ENCODE data around the gene FECH. TPM values are rescaled to one million over a fixed set of nuclear protein-coding genes. Genes with fewer than 3 reads are reported as not detected.
A peak's percentile ranks its signal among the peaks of the same experiment; 100 is the strongest.

FECH gene
- total and polyA plus RNA-seq, 9 of the 15 experiments (the other 6 are each of a cell fraction or from before 2014, with no cell fraction given): 19.8 to 170 (median 56.8) TPM

- peak overlapping the region; percentile 81 for H3K27ac ChIP-seq (ENCODE audit: extremely low read depth, low read depth, low read length)
- H2AFZ ChIP-seq (ENCODE audit: low read depth, low read length): no peak overlapping the region
- peaks cover 58% of the 10 kb centered on the region for H3K79me2 ChIP-seq (ENCODE audit: control insufficient read depth, insufficient read depth, low read length)
- ChIA-PET POLR2A (interaction anchor here (0.6 to 2.1 kb wide), 4 partner anchors 9 to 192 kb away, joined by 3 to 7 read pairs (median 4); no protein-coding TSS in a partner anchor), CTCF (ENCODE audit: low intra/inter-chr PET ratio) (no interaction called here)
- intact Hi-C loops (cut with micrococcal nuclease): loop anchor here (2.0 kb wide), 1 partner anchor 35 kb away; the partner anchor contains the start of gene NARS1
- peak; percentile 2; the same call in 1 of the 3 replicates for ATAC-seq
- TSS peak; percentile 41 for BruUV-seq (replicated peaks)
- WGBS (ENCODE audit: insufficient coverage, low coverage, missing lambda C conversion rate): 1% methylated on average over 7 of the region's 9 CpGs
- H3K36me3 ChIP-seq (ENCODE audit: control insufficient read depth, insufficient read depth, low read length): peaks cover 26% of the 10 kb centered on the region
- peaks cover 4% of the 10 kb centered on the region for H3K9me1 ChIP-seq (ENCODE audit: control insufficient read depth, insufficient read depth, low read length)
- DNase-seq (ENCODE audit: extremely low read depth in 1 of 4, low spot score in 3 of 4): peak in 1 of 4 experiments; percentile 26
- H3K27me3 ChIP-seq (ENCODE audit: control insufficient read depth in 2 of 2, insufficient read depth in 2 of 2, low read length in 2 of 2): no peaks in the 10 kb centered on the region
- H4K20me1 ChIP-seq (replicated peaks; ENCODE audit: control insufficient read depth, insufficient read depth, low read length): 0 out of 2 replicates have a peak, but pooled peaks cover 3% of the 10 kb centered on the region
- no peak for FAIRE-seq
- peak overlapping the region; percentile 76 for H3K4me3 ChIP-seq
- no peaks in the 10 kb centered on the region for H3K9me3 ChIP-seq (replicated peaks; ENCODE audit: control insufficient read depth, insufficient read depth, low read depth, low read length)
- peaks cover 44 to 50% of the 10 kb centered on the region in 2 experiments; a peak in 4 of 5 replicates for H3K4me1 ChIP-seq (replicated peaks in 1 of 2; ENCODE audit: control insufficient read depth in 2 of 2, insufficient read depth in 2 of 2, low read length in 2 of 2)
- H3K9ac ChIP-seq (ENCODE audit: insufficient read depth in 1 of 2, low read depth in 2 of 2, low read length in 2 of 2): peak overlapping the region; percentile 84 to 88; a peak in 3 of 4 replicates
- in situ Hi-C loops (cut with MboI): no loop called here
- peak overlapping the region; percentile 94 for H3K4me2 ChIP-seq (ENCODE audit: insufficient read depth, low read length)
- TF ChIP-seq ETV1 (tag; conservative IDR thresholded peaks at IDR 0.05; ENCODE audit: low read depth): no peak
- no peak for TF ChIP-seq CREB3L1 (IDR thresholded peaks at IDR 0.05; ENCODE audit: borderline replicate concordance, low read depth)
- TF ChIP-seq MYC (IDR thresholded peaks at IDR 0.05; ENCODE audit: low read depth, low read length): no peak
- TF ChIP-seq MYC (CRISPR knock-in tag; IDR thresholded peaks at IDR 0.05; ENCODE audit: borderline replicate concordance, low read depth): no peak
- TF ChIP-seq NBN (IDR thresholded peaks at IDR 0.05; ENCODE audit: low read depth): no peak
- TF ChIP-seq YY1 (IDR thresholded peaks at IDR 0.05; ENCODE audit: borderline replicate concordance in 1 of 3, control insufficient read depth in 1 of 3, extremely low read depth in 1 of 3, insufficient read depth in 3 of 3, insufficient read length in 1 of 3, insufficient replicate concordance in 2 of 3, low read depth in 1 of 3, low read length in 2 of 3): no peak
- no peak for TF ChIP-seq ZBTB12 (CRISPR knock-in tag; IDR thresholded peaks at IDR 0.05)
- no peak for TF ChIP-seq MBD1 (CRISPR knock-in tag; IDR thresholded peaks at IDR 0.05)
- no peak for TF ChIP-seq JUN (IDR thresholded peaks at IDR 0.05; ENCODE audit: borderline replicate concordance, low read depth, low read length)
- no peak for TF ChIP-seq JUN (CRISPR knock-in tag; IDR thresholded peaks at IDR 0.05; ENCODE audit: borderline replicate concordance)
- no peak for TF ChIP-seq ZNF239 (CRISPR knock-in tag; IDR thresholded peaks at IDR 0.05)
- no peak for TF ChIP-seq POLR2A (conservative IDR thresholded peaks at IDR 0.05)
Measured at GRCh38 chr18:57585421-57585820, 1.1 kb downstream of the FECH start.
